Ramos (cell line): ENCODE measurements around the gene PHF23.

Source experiments
- in situ Hi-C: fragments of 300-500 bp; cut with MboI; formaldehyde crosslinking; loops from one replicate; pipeline ENCODE4 v1.14.3; 2022; ENCODE audit warnings: low sequenced_read_pairs; ENCODE audit not compliant: unreplicated experiment

The PHF23 gene

DNA sequence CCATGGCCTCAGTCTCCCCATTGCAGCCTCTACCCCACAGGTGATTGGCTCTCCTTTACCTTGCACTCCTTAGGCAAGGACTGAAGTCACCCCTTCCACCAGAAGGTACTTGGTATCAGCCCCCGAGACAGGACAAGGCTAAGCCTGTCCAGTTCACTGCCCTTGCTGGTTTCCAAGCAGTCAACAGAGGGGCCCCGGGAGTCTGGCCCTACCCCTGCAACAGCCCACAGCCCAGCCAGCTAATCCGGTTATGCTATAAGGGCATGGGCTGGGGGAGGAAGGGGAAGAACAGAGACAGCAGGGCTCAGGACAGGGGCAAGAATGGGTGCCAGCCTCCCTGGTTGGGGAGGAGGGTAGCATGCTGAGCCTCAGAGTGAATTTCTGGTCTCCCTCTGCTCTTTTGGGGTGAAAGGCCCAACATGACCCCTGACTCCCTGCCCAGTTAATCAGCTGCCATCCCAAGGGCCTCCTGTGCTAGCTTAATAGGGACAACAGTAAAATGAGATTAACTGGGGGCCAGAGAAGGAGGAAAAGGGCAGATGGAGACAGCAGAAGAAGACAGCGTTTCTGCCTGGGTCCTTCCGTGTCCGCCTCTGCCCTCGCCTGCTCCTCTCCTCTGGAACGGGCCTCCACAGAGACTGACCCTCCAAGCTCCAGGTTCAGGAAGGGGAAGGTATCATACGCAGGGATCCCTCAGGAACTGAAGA lies 30.4 kb downstream of the PHF23 start:
- in situ Hi-C loops: no loop called here

DNA sequence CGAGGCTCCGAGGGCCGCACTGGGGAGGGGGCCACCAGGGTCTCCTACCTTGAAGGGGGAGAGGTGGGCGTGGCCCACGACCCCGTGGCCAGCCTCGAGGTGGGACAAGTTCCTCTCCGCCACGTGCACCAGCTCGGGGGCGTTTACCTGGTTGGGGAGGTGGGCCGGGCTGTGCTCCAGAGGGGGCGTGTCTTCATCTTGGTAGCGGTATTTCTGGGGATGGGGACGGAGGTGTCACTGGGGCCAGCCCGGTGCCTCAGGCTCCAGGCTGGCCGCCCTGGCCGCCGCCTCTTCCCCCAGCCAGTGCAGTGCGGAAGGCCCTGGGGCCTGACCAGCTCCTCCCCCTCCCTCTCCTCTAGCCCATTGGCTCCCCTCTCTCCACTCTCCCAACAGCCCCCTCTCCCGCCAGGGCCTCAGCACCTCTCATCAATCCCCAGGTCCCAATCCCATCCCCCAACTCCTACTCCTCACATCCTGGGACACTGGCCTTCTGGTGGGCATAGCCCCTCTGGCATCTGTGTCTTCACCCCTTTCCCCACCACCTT lies 31.2 kb downstream of the PHF23 start:
- in situ Hi-C loops: no loop called here

DNA sequence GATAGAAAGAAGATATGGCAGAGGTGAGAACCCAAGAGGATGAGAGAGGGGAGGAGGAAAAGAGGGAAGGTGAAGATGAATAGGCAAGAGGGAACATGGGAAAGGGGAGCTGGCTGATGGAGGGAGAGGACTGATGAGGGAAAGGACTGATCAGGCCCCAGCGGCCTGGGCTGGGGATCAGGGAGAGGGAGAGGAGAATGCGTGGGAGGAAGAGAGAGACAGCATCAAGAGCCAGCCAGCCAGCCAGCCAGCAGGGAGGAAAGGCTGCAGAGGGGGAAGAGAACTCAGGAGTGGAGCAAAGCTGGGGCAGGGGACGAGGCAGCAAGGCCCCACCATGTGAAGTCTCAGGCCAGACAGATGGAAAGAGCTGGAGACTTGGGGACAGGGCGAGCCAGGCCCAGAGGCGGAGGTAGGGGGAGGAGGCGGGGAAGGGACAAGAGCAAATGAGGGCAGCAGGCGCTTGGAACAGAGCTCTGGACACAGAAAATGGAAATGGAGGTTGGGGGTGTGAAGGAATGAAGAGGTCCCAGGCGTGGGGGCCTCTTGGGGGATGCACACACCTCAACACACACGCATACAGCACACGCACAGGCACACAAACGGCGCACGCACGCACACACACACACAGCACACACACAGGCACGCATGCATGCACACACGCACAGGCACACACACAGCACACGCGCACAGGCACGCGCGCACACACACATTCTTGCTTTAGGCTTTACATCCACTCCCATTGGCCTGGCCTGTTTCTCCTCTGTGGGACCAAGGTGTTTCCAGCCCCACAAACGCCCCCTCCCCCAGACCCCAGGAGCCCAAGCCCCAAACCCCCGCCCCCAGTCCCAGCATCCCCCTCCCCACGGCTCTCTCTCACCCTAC lies 31.9 kb downstream of the PHF23 start:
- in situ Hi-C loops: no loop called here

DNA sequence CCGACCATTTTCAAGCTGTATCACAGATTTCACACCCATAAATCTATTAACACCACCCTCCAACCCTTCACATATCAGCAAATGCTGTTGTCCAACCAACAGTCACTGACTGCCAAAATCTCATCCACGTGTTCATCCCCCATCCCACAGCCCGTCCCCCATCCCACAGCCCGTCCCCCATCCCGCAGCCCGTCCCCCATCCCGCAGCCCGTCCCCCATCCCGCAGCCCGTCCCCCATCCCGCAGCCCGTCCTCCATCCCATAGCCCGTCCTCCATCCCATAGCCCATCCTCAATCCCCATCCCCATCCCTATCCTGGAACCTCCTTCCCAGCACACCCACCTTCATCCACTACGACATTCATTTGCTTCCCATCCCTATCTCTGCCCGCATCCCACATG lies 33.7 kb downstream of the PHF23 start:
- in situ Hi-C loops: no loop called here

DNA sequence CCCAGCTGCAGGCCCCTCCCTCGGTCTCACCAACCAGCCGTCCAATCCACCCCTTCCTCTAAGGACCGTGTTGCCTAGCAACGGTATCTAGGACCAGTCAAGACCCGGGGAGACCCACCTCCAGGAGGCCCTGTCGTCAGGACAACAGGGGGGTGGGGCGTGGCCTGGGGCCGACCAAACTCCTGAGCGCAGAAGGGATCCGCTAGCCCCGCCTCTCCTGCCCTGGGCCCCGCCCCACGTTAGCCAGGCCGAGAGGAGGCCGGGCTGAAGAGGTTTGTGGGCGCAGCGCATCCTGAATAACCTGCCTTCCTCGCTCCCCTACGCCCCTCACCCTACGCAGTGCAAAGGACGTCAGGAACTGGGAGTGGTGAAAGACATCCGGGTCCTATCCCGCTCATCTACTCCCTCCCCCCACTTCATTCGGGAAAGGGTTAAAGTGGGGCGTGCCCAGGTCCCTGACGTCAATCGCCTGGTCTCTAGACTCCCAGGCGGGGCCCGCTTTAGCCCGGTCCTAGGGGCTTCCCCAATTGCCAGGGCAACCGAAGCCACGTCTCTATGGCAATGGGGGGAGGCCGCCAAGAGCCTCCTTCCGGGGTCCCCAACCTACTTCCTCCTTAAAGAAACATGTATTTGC lies 34.3 kb downstream of the PHF23 start:
- in situ Hi-C loops: no loop called here

DNA sequence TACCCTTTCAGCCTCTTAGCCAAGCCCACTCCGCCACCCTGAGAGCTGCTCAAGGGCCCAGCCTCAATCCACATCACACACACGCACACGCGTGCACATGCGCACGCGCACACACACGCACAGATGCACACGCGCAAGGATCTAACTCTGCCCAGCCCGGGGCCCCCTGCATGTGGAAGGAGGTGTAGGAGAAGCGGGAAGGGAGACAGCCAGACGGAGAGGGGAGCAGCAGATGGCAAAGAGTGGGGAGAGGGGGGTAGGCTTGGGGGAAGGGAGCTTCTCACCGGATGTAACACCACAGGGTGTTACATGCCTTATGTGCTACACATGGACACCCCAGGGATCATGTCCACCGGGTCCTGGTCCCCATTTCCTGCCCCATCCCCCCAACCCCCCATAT lies 34.9 kb downstream of the PHF23 start:
- in situ Hi-C loops: no loop called here

DNA sequence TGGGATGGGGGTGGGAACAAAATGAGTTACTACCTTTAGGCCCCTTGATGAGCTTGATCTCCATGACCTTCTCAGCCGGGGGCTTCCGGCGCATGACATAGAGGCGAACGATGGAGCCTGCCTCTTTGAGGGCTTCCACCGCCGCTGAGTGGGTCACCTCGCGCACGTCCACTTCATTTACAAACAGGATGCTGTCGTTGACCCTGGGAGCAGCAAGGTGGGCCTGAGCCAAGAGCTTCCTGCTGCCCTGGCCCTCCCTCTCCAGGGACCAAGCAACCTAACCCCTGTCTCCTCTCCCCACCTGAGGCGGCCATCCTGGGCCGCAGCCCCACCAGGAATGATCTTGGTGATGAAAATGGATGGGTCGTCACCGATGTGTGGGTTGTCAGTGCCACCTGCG lies 35.9 kb downstream of the PHF23 start:
- in situ Hi-C loops: no loop called here

DNA sequence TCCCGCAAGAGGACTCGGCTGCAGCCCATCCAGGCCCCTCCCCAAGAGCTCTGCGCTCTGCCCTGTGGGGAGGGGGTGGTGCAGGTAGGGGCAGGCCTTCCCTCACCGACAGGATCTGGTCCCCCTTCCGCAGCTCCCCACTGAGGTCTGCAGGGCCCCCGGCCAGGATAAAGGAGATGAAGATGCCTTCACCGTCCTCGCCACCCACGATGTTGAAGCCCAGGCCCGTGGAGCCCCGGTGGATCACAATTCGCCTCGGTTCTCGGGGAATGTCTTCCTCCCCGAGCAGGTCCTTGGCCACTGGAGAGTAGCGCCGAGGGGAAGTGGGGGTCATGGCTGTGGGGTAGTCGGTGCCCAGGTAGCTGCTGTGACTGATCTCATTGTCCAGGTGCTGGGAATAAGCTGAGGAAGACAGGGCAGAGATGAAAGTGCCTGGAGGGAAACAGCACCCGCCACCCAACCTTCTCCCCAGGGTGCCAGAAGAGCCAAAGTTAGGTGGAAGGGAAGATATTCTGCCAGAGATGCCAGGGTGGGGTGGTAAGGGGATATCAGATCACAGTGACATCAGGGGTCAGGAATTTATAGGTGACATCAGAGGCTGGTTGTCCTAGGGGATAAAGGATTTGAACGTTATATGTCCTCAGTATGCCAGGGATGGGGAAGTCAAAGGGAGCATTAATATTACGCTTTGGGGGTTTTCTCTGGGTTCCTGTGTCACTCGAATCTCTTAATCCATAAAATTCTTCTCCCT lies 42.4 kb downstream of the PHF23 start:
- in situ Hi-C loops: no loop called here

DNA sequence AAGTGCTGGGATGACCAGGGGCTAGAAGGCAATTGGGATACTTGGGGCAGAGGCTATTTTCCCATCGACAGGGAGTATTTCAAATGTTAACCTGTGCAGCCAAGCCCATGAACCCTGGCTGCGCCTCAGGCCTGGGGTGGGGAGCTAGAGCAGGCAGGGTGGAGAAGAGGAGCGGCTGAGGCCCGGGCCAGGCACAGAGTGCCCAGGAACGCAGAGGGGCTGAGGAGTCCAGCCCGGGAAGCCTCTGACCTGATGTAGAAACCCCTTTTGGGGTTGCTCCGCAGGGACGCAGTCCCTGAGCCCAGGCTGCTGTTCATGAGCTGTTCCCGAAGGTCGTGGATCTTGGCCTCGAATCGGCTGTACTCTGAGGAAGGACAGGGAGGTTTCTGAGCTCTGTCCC lies 43.3 kb downstream of the PHF23 start:
- in situ Hi-C loops: no loop called here

DNA sequence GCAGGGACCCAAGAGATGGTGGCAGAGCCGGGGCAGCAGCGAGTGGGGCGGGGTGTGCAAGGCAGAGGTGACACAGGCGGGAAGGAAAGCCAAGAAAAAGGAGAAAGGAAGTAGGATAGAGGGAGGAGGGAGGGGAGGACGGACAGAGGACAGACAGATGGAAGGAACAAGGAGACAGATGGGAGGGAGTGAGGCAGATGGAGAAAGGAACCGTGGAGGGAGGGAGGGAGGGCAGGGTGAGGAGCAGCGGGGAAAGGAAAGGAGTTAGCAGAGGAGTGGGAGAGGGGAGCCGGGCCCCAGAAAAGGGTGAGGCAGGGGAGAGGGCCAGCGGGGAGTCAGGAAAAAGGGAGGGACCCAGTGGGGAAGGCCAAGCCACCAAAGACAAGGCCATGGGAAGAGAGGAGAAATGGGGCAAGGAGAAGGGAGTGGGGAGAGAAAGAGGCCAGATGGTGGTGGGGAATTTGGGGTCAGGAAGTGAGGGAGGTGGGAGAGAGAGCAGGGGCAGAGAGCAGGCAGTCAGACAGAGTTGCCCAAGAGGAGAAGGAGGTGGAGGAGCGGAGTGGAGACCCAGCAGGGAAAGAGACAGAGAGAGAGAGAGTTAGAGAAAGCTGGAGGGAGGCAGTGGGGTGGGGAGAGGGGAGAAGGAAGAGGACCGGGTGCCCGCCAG lies 46.9 kb downstream of the PHF23 start:
- in situ Hi-C loops: no loop called here

DNA sequence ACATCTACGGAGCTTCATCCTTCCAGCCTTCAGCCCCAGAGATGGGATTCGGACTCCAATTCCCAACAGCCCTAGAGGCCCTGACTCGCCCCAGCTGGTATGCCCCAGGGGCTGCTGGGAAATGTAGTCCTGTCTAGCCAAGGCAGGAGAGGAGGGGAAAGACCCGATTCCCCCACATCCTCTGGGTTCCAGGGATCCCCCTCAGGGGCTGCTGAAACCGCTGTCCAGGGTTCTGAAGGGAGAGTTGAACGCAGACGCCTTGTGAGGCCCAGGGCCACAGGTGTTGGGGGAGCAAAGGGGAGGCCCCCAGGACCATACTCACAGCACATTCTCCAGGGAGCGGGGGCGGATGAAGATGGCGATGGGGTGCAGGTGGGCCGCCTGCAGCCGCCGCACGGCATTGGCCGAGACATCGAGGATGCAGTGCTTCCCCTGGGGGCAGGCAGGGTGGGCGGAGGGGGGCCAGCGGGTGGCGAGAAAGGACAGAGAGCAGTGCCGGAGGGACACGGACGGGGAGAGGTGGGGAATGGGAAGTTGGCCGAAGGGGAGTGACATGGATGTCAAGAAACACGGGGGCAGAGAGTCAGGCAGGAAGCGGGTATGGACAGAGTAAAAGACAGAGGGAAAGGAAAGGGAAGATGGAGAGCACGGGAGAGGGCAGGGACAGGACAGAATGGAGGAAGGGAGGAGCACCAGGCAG lies 47.5 kb downstream of the PHF23 start:
- in situ Hi-C loops: no loop called here

DNA sequence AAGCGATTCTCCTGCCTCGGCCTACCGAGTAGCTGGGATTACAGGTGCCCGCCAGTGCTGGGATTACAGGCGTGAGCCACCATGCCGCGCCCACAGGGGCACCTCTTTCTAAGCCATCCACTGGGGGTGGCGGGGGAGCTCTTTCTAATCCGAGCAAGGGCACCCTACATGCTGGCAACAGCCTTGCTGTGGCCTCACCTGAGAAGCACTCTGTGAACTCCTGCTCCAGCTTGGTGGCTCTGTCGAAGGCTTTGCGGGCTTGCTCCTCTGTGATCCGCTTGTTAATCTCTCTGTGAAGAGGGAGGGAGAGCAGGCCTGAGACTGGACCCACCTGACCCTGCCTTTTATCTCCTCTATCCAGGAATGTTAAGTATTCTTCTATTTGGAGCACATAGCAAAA lies 48.2 kb downstream of the PHF23 start:
- in situ Hi-C loops: no loop called here

DNA sequence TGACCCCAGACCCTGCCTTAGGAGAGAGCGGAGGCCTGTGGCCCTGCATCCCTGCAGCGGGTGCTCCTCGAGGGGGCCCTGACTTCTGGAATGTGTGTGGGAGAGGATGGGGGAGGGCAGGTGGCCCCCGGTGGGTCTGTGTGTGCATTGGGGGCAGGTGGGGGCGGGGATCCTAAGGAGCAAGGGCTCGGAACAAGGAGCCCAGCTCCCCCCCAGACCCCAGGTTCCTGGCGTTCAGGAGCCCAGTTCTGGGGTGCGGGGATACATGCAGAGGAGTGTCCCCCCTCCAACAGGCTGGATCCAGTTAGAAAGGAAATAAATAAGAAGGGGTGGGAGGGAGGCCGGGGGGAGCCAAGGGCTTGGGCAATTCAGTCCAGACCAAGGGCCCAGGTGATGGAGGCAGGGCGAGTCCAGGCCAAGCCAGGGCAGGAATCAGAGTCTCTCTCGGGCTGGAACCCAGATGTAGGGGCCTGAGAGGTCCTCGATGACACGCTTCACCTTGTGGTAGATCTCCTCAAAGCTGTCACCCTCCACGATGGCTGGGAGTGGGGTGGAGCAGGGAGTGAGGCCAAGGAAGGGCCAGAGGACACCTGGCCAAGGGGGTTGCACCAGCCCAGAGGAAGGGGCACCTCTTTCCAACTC lies 48.9 kb downstream of the PHF23 start:
- in situ Hi-C loops: no loop called here

DNA sequence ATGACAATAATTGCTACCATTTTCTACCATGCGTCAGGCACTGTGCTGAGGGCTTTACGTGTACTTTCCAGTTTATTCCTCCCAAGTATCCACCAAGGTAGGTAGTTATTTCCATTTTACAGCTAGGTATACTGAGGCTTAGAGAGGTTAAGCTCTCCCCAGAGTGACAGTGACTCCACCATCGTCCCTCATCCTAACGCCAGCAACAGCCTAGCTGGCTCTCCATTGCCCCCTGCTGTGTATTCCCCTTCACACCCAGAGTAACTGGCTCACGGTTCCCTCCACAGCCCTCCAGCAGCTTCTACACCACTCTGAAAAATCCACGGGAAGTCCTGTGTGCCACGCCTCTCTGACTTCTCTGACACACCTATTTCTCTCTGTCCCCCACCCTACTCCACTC lies 53.0 kb downstream of the PHF23 start:
- in situ Hi-C loops: no loop called here
